Adrenal gland (tissue), 5 donors: ENCODE data around the gene NADSYN1.

Experiments used
- POLR2A ChIP-seq, 2 donors: fragments of 450-650 bp; IDR thresholded peaks; one replicate each; pipeline ENCODE4 v1.6.1; 2017; ENCODE audit warnings: antibody characterized with exemption in 2 of 2, mild to moderate bottlenecking in 2 of 2, moderate library complexity in 1 of 2
- TF ChIP-seq, protein P1 (sequence below), 6 experiments: fragments of 450-650 bp in 4 of 6; fragments of 200-600 bp in 2 of 6; sonication (generic) in 1 of 6; IDR thresholded peaks; 1 replicate in 5 of 6; 2 replicates in 1 of 6; pipeline versions ENCODE4 v1.5.1 to v1.8.0; 2016 to 2021; ENCODE audit warnings: antibody characterized with exemption in 6 of 6, mild to moderate bottlenecking in 2 of 6, moderate library complexity in 1 of 6
- donor health status: DM: no; HTN: no; CAD: no.

GRCh38 chr11:71453918-71454304 is 908 bp downstream of the NADSYN1 start:
- TF ChIP-seq POLR2A (IDR thresholded peaks at IDR 0.05): no peak
- TF ChIP-seq, protein P1, sequence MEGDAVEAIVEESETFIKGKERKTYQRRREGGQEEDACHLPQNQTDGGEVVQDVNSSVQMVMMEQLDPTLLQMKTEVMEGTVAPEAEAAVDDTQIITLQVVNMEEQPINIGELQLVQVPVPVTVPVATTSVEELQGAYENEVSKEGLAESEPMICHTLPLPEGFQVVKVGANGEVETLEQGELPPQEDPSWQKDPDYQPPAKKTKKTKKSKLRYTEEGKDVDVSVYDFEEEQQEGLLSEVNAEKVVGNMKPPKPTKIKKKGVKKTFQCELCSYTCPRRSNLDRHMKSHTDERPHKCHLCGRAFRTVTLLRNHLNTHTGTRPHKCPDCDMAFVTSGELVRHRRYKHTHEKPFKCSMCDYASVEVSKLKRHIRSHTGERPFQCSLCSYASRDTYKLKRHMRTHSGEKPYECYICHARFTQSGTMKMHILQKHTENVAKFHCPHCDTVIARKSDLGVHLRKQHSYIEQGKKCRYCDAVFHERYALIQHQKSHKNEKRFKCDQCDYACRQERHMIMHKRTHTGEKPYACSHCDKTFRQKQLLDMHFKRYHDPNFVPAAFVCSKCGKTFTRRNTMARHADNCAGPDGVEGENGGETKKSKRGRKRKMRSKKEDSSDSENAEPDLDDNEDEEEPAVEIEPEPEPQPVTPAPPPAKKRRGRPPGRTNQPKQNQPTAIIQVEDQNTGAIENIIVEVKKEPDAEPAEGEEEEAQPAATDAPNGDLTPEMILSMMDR (IDR thresholded peaks at IDR 0.05): no peak
